CD4-positive, alpha-beta T cell treated with Interleukin-2 at 100 ng/mL for 4 hours (primary cell): ENCODE results near the gene MADD.
A peak's percentile ranks its signal among the peaks of the same experiment; 100 is the strongest.

Experiments used
- DNase-seq: peaks from one replicate; pipeline ENCODE4 v3.0.0-alpha.2; 2020; ENCODE audit warnings: low spot score

The MADD gene

GRCh38 chr11:47253660-47254059, 16.3 kb upstream of the MADD start:
- no peak for DNase-seq

GRCh38 chr11:47254386-47254785, 15.5 kb upstream of the MADD start:
- DNase-seq: no peak

- DNase-seq: no peak
Measured at GRCh38 chr11:47256374-47256773, 13.6 kb upstream of the MADD start.

- DNase-seq: no peak
Measured at GRCh38 chr11:47257177-47257516, 12.8 kb upstream of the MADD start.

GRCh38 chr11:47257517-47258316, 12.2 kb upstream of the MADD start, which contains the start of gene NR1H3:
Gene NR1H3, plus strand, starts transcription at chr11:47257996. Its CDS starts 1,221 bp downstream, at chr11:47259217.
- DNase-seq: no peak

GRCh38 chr11:47258317-47258902, 11.5 kb upstream of the MADD start:
- DNase-seq: no peak

- DNase-seq: peak; percentile 41
Measured at GRCh38 chr11:47259232-47259977, 10.5 kb upstream of the MADD start.

GRCh38 chr11:47260366-47260765, 9.6 kb upstream of the MADD start:
- DNase-seq: no peak

GRCh38 chr11:47261291-47261800, 8.6 kb upstream of the MADD start:
- DNase-seq: no peak

- no peak for DNase-seq
Measured at GRCh38 chr11:47264119-47264518, 5.8 kb upstream of the MADD start.

- DNase-seq: no peak
Measured at GRCh38 chr11:47264521-47264920, 5.4 kb upstream of the MADD start.

GRCh38 chr11:47267876-47268275, 2.1 kb upstream of the MADD start:
- no peak for DNase-seq

GRCh38 chr11:47268448-47269001, 1.4 kb upstream of the MADD start:
- DNase-seq: no peak

- peak; percentile 87 for DNase-seq
Measured at GRCh38 chr11:47269002-47269828, 718 bp upstream of the MADD start.

- DNase-seq: peak; percentile 27
Measured at GRCh38 chr11:47270331-47271271, 668 bp downstream of the MADD start.

GRCh38 chr11:47271328-47271727, 1.4 kb downstream of the MADD start:
- DNase-seq: no peak

- DNase-seq: no peak
Measured at GRCh38 chr11:47271961-47272661, 2.2 kb downstream of the MADD start.

GRCh38 chr11:47272706-47273105, 2.8 kb downstream of the MADD start:
- no peak for DNase-seq

- no peak for DNase-seq
Measured at GRCh38 chr11:47274495-47275235, 4.7 kb downstream of the MADD start.
